Endothelial cell of umbilical vein (primary cell): Measurements from ENCODE around the gene ARID1B.

Source experiments
- EZH2 ChIP-seq: IDR thresholded peaks from 2 replicates; pipeline ENCODE4 v1.6.1; 2012; ENCODE audit warnings: borderline replicate concordance, low read depth, mild to moderate bottlenecking, moderate library complexity, low read length, inconsistent platforms; ENCODE audit not compliant: severe bottlenecking
- JUN ChIP-seq: IDR thresholded peaks from 2 replicates; pipeline ENCODE4 v1.6.1; 2011; ENCODE audit warnings: borderline replicate concordance, low read depth; ENCODE audit not compliant: insufficient read length, insufficient read depth
- POLR2A ChIP-seq: IDR thresholded peaks from 2 replicates; pipeline ENCODE4 v1.6.1; 2012; ENCODE audit warnings: low read depth, mild to moderate bottlenecking, control low read depth, low read length
- POLR2AphosphoS5 ChIP-seq: IDR thresholded peaks from 2 replicates; pipeline ENCODE4 v1.6.1; 2012; ENCODE audit warnings: low read depth, mild to moderate bottlenecking, control low read depth, low read length, moderate library complexity; ENCODE audit not compliant: insufficient read depth
- TF ChIP-seq, protein P1 (sequence below), 2 donors: IDR thresholded peaks; 1 replicate in 1 of 2; 2 replicates in 1 of 2; pipeline ENCODE4 v1.5.1; 2011; ENCODE audit warnings: low read length in 2 of 2, mild to moderate bottlenecking in 2 of 2, moderate library complexity in 2 of 2, control low read depth in 1 of 2, inconsistent platforms in 1 of 2, low read depth in 1 of 2; ENCODE audit not compliant: insufficient read depth in 1 of 2; ENCODE audit errors: extremely low read depth in 1 of 2
- TF ChIP-seq, protein P2 (sequence below): IDR thresholded peaks from 2 replicates; pipeline ENCODE4 v1.6.1; 2011; ENCODE audit not compliant: insufficient read depth, insufficient read length

DNA sequence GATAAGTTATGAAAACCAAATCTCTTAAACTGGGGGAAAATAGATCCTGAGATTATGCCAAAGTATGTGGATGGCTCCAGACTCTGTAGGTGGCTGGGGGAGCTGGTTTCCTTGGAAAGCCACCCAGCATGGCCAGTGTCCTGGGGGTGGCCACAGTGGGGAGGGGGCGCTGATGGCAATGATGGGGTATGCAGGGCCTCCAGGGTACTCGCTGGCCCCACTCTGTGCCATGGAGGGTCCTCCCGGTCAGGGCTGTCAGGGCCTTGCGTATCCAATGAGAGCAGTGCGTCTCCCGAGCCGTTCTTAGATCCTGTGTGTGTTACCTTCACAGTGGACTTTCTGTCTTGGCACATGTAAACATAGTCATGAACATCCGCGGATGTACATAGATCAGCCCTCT is 393.4 kb downstream of the ARID1B start:
- TF ChIP-seq POLR2A (no peak), POLR2AphosphoS5 (no peak), EZH2 (no peak), JUN (no peak)
- TF ChIP-seq, protein P1, sequence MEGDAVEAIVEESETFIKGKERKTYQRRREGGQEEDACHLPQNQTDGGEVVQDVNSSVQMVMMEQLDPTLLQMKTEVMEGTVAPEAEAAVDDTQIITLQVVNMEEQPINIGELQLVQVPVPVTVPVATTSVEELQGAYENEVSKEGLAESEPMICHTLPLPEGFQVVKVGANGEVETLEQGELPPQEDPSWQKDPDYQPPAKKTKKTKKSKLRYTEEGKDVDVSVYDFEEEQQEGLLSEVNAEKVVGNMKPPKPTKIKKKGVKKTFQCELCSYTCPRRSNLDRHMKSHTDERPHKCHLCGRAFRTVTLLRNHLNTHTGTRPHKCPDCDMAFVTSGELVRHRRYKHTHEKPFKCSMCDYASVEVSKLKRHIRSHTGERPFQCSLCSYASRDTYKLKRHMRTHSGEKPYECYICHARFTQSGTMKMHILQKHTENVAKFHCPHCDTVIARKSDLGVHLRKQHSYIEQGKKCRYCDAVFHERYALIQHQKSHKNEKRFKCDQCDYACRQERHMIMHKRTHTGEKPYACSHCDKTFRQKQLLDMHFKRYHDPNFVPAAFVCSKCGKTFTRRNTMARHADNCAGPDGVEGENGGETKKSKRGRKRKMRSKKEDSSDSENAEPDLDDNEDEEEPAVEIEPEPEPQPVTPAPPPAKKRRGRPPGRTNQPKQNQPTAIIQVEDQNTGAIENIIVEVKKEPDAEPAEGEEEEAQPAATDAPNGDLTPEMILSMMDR (IDR thresholded peaks at IDR 0.05; ENCODE audit: extremely low read depth in 1 of 2, insufficient read depth in 1 of 2, low read depth in 1 of 2, low read length in 2 of 2), result no peak
- TF ChIP-seq, protein P2, sequence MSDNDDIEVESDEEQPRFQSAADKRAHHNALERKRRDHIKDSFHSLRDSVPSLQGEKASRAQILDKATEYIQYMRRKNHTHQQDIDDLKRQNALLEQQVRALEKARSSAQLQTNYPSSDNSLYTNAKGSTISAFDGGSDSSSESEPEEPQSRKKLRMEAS, result no peak
